HG03135 (cell line): ENCODE measurements around the gene LHX5.

ENCODE experiments used
- ATAC-seq: cut with Tn5 transposase; IDR thresholded peaks from one replicate; pipeline ENCODE4 v1.9.1; 2021; ENCODE audit warnings: mild to moderate bottlenecking, moderate library complexity; ENCODE audit not compliant: unreplicated experiment

Gene LHX5

DNA sequence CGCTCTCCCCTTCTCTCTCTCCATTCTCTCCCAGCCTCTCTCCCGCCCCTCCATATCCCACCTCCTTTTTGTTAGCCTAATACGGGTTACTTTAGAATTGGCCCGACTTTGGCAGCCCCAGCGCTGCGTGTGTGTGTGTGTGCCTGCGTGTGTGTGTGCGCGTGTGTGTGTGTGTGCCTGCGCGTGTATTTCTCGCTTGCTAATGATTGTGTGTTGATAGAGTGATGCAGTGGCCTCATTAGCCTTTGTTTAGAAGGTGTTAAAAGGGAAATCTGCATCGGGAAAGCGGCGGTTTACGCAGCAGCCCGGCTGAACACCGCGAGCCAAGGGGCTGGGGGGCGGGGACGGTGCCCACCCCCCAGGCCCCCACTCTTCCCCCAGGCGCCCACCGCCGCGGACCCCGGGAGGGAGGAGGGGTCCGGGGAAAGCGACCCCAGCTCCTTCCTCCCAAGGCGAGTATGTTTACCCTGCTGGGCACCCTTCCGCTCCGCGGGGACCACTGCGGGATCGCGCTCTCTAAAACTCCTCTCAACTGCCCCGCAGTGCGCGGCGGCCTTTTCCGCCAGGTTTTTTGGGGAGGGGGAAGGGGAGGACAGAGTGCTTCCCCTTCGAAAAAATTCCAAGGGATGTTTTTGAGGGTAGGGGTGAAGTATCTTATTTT lies 6.8 kb upstream of the LHX5 start:
- ATAC-seq, result no peak

GRCh38 chr12:113477842-113478215 lies 6.2 kb upstream of the LHX5 start:
- ATAC-seq, result no peak

GRCh38 chr12:113477171-113477841 lies 5.6 kb upstream of the LHX5 start:
- no peak for ATAC-seq

GRCh38 chr12:113476176-113476986 lies 4.7 kb upstream of the LHX5 start:
- ATAC-seq, result no peak

DNA sequence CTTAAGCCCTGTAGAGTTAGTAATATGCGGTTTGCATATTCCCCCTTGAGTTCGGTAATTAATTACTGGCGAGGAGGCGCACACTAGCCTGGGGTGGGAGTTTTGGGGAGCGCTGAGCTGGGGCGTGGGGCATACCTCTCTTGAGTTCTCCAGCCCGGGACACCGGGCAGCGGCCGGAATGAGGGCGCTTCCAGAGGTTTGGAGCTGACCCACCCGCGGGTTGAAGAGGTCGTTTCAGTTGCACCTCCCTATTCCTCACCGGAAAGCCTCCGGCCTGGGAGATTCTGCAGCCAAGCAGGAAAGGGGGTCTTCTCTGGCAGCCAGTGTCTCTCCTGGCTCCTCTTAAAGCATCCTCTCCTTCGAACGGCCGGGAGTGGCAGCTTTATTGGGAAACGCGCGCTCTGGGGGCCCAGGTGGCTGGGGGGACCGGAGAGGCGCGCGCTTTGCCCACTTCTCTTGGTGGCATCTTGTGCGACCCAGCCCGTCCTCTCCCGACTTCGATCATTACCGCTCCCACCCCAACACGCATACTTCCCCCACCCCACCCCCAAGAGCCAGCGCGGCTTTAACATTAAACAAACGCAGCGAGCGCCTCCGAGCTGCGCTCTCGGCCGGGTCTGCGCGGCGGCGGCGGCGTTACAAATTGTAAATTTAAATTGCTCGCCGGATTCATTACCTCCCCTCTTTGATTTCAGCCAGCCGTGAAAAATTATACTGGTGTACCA lies 3.9 kb upstream of the LHX5 start:
- ATAC-seq, result no peak

- no peak for ATAC-seq
Observed at GRCh38 chr12:113474635-113475436, 3.2 kb upstream of the LHX5 start.

- ATAC-seq, result no peak
Observed at GRCh38 chr12:113473942-113474341, 2.3 kb upstream of the LHX5 start.

GRCh38 chr12:113473400-113473799 lies 1.7 kb upstream of the LHX5 start:
- ATAC-seq, result no peak

GRCh38 chr12:113472191-113473121 lies 785 bp upstream of the LHX5 start:
- ATAC-seq, result no peak

DNA sequence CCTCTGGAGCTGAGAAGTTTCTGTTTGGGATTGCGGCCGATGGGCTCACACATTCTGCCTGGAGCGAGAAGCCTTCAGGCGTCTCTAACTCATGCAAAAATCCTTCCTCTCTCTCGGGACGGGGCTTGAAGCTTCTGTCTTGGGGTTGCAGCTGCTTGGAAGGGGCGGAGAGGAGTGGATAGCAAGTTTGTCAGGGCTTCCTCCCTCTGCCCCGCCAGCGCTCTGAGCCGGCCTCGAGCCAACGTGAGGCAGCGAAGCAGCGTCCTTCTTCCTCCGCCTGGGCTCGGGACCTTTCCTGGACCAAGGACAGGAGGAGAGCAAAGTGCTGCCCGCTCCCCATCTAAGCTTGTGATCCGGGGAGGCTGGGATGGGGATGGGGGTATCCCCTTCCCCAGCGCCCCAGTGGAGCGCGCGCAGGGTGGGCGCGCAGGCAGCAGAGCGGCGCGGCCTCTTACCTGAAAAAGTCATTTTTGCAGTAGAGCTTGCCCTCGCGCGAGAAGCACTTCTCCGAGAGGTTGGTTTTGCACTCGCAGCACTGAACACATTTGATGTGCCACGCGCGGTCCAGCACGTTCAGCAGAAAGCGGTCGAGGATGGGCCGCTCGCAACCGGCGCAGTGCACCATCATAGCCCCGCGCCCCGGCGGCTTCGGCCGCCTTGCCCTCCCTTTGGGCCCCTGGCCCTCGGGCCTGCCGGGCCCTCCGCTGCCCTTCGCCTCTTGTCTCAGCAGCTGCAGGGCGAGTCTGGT lies 626 bp downstream of the LHX5 start:
- ATAC-seq, result no peak

DNA sequence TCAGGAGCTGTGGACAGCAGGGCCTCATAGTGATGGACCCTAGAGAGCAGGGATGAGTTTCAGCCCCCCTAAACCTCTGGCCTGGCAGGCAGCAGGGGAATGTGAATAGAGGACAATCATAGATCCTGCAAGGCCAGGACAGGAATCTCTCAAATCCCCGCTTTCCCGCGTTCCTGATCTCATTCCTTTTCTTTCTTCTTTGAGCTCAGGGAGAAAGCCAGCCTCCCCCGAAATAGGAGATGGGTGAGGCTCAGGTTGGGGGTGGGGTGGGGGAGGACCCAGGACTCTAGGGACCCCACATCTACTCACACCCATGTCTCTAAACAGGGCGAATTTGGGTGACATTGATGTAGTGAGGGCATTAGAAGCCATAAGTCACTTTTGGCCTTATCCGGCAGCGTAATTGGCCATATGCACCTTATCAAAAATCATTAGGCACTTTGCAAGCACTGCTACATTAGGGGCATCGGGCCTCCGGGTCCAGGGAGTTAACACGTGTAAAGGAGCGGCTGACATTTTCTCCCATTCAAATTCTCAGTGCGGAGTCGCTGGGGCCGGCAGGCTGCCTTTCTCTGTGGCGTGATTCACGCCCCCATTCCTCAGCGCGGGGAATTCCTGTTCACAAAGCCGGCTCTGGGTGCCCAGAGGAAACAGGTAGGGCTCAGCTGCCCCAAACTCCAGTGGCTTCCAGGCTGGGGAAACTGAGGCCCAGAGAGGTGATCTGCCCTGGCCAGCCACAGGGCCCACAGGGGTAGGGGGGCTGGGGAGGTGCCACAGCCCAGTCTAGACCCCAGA lies 1.5 kb downstream of the LHX5 start:
- no peak for ATAC-seq

DNA sequence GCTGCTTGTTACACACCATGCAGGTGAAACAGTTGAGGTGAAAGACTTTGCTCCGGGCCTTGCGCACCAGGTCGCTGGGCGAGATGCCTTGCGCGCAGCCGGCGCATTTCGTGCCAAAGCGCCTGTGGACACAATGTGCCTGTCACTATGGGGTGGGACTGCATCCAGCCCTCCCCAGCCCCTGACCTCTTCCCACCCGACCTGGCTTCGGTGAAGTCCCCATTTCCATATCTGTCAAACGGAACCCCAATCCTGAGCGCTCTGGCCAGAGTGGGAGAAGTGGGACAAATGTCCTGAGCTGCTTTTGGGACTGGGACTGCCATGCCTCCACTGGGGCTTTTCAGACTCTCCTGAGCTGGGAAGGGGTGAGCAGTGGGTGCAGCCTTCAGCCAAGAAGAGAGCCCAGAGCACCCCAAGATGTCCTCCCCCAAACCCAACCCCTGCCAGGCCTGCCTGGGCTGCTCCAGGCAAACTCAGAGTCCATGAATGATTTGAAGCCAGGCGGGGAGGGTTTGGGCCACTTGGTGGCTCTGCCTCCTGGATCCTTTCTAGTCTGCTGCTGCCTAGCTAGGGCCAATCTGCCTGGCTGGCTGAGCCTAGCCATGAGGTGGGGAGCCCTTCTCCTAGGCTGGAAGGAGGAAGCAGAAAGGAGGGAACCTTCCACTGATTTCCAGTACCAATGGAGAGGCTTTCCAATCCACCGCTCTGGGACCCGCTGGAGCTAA lies 2.3 kb downstream of the LHX5 start:
- ATAC-seq, result no peak

GRCh38 chr12:113468365-113469223 lies 3.1 kb downstream of the LHX5 start:
- no peak for ATAC-seq

GRCh38 chr12:113467502-113468364 lies 3.9 kb downstream of the LHX5 start:
- ATAC-seq, result no peak

- no peak for ATAC-seq
Observed at GRCh38 chr12:113467142-113467501, 4.5 kb downstream of the LHX5 start.
